ENCODE data around the gene GATAD2A.

- TF ChIP-seq YY1 (IDR thresholded peaks at IDR 0.05; ENCODE audit: insufficient read depth, insufficient read length) (no peak), ZNF274 (IDR thresholded peaks at IDR 0.05; ENCODE audit: low read depth, low read length) (no peak), SUZ12 (IDR thresholded peaks at IDR 0.05; ENCODE audit: extremely low read depth, insufficient read depth, insufficient read length) (no peak)
Measured at GRCh38 chr19:19418555-19419260, 13.2 kb downstream of the GATAD2A start.

Data from NT2/D1 (cell line).